Endothelial cell of umbilical vein (primary cell): ENCODE data around the gene FABP2. TPM values are rescaled to one million over a fixed set of nuclear protein-coding genes. Genes with fewer than 3 reads are reported as not detected.
"Not testable (repeated sequence)": the region's sequence is repeated elsewhere in the genome, so short reads cannot be mapped to it uniquely, and the experiment has no call there.

Experiments
- BruUV-seq: library from RNA; stranded (reverse); fragments of 400-500 nt; replicated peaks from 2 replicates; lab custom pipeline; 2021; lab: Mats Ljungman, UMichigan
- CTCF ChIA-PET: fragments of 300-600, 350-600 bp; sonication (Branson Sonifier 250); formaldehyde crosslinking; loops from one replicate; lab custom pipeline; 2021; ENCODE audit warnings: antibody characterized with exemption, inconsistent platforms; lab: Charles Lee
- POLR2A ChIA-PET: fragments of 300-600, 350-600 bp; sonication (Branson Sonifier 250); formaldehyde crosslinking; loops from one replicate; lab custom pipeline; 2021; ENCODE audit warnings: antibody characterized with exemption, inconsistent platforms; lab: Charles Lee
- DNase-seq: peaks from one replicate; pipeline ENCODE4 v3.0.0-alpha.2; 2011; ENCODE audit warnings: low read depth, low spot score
- FAIRE-seq: peaks from 2 replicates; lab custom pipeline; 2011; peaks lifted over from hg19 to GRCh38; lab: Jason Lieb, UNC
- H2AFZ ChIP-seq: 2 replicates; pipeline ENCODE4 v1.6.0; 2012; ENCODE audit warnings: low read depth, low read length, control low read depth, inconsistent platforms
- H3K27ac ChIP-seq: 2 replicates; pipeline ENCODE4 v1.5.1; 2011; ENCODE audit warnings: low read depth, mild to moderate bottlenecking, control low read depth, low read length, moderate library complexity; ENCODE audit not compliant: insufficient read depth
- H3K27me3 ChIP-seq, 2 experiments: 2 replicates each; pipeline versions ENCODE4 v1.6.0 to v1.6.1; 2011; ENCODE audit warnings: low read length in 2 of 2, mixed read lengths in 1 of 2; ENCODE audit not compliant: control insufficient read depth in 2 of 2, insufficient read depth in 2 of 2
- H3K36me3 ChIP-seq, 2 experiments: 2 replicates in 1 of 2; 3 replicates in 1 of 2; pipeline ENCODE4 v1.5.1; 2011; ENCODE audit warnings: low read length in 2 of 2, mild to moderate bottlenecking in 1 of 2, moderate library complexity in 1 of 2; ENCODE audit not compliant: control insufficient read depth in 2 of 2, insufficient read depth in 2 of 2; ENCODE audit errors: extremely low read depth in 1 of 2
- H3K4me1 ChIP-seq: 3 replicates; pipeline ENCODE4 v1.5.1; 2011; ENCODE audit warnings: mild to moderate bottlenecking, low read length; ENCODE audit not compliant: control insufficient read depth, insufficient read depth; ENCODE audit errors: extremely low read depth
- H3K4me2 ChIP-seq: 2 replicates; pipeline ENCODE4 v1.6.1; 2011; ENCODE audit warnings: low read length, control low read depth, mixed read lengths; ENCODE audit not compliant: insufficient read depth
- H3K4me3 ChIP-seq, 3 experiments: fragments of 200-600 bp in 1 of 3; sonication (generic), shearing (Covaris generic) in 1 of 3; replicated peaks in 1 of 3; 2 replicates each; pipeline ENCODE4 v1.5.1; 2011 to 2016; ENCODE audit warnings: control low read depth in 3 of 3, low read length in 3 of 3, mild to moderate bottlenecking in 2 of 3, inconsistent platforms in 1 of 3, low read depth in 1 of 3, moderate library complexity in 1 of 3; ENCODE audit not compliant: insufficient read depth in 1 of 3
- H3K79me2 ChIP-seq: 2 replicates; pipeline ENCODE4 v1.6.0; 2012; ENCODE audit warnings: low read length, inconsistent platforms; ENCODE audit not compliant: control insufficient read depth, insufficient read depth
- H3K9ac ChIP-seq: replicated peaks from 2 replicates; pipeline ENCODE3; 2011; ENCODE audit warnings: low read length, control low read depth; ENCODE audit not compliant: insufficient read depth; ENCODE audit errors: extremely low read depth
- H3K9me1 ChIP-seq: replicated peaks from 3 replicates; pipeline ENCODE4 v1.6.0; 2011; ENCODE audit warnings: mild to moderate bottlenecking, low read length; ENCODE audit not compliant: control insufficient read depth, insufficient read depth; ENCODE audit errors: extremely low read depth
- H3K9me3 ChIP-seq: replicated peaks from 2 replicates; pipeline ENCODE4 v1.5.1; 2012; ENCODE audit warnings: low read length, inconsistent platforms; ENCODE audit not compliant: control insufficient read depth, insufficient read depth
- H4K20me1 ChIP-seq: replicated peaks from 2 replicates; pipeline ENCODE3; 2011; ENCODE audit warnings: mild to moderate bottlenecking, low read length; ENCODE audit not compliant: control insufficient read depth, insufficient read depth; ENCODE audit errors: extremely low read depth
- EZH2 ChIP-seq: IDR thresholded peaks from 2 replicates; pipeline ENCODE4 v1.6.1; 2012; ENCODE audit warnings: borderline replicate concordance, low read depth, mild to moderate bottlenecking, moderate library complexity, low read length, inconsistent platforms; ENCODE audit not compliant: severe bottlenecking
- FOS ChIP-seq: IDR thresholded peaks from 2 replicates; pipeline ENCODE4 v1.6.1; 2011; ENCODE audit warnings: mild to moderate bottlenecking, low read length, moderate library complexity, borderline replicate concordance; ENCODE audit not compliant: insufficient read depth
- GATA2 ChIP-seq: IDR thresholded peaks from 2 replicates; pipeline ENCODE4 v1.7.0; 2011; ENCODE audit warnings: low read depth, mild to moderate bottlenecking, moderate library complexity, mixed read lengths, low read length; ENCODE audit not compliant: insufficient read length, insufficient read depth
- JUN ChIP-seq: IDR thresholded peaks from 2 replicates; pipeline ENCODE4 v1.6.1; 2011; ENCODE audit warnings: borderline replicate concordance, low read depth; ENCODE audit not compliant: insufficient read length, insufficient read depth
- MYC ChIP-seq: IDR thresholded peaks from one replicate; pipeline ENCODE4 v1.6.1; 2011; ENCODE audit warnings: mild to moderate bottlenecking, low read depth, low read length
- POLR2A ChIP-seq: IDR thresholded peaks from 2 replicates; pipeline ENCODE4 v1.6.1; 2012; ENCODE audit warnings: low read depth, mild to moderate bottlenecking, control low read depth, low read length
- POLR2AphosphoS5 ChIP-seq: IDR thresholded peaks from 2 replicates; pipeline ENCODE4 v1.6.1; 2012; ENCODE audit warnings: low read depth, mild to moderate bottlenecking, control low read depth, low read length, moderate library complexity; ENCODE audit not compliant: insufficient read depth
- dilution Hi-C: fragments of 300-500 bp; cut with MboI; formaldehyde crosslinking; loops from one replicate; pipeline ENCODE4 v1.15.0; 2019; ENCODE audit warnings: low sequenced_read_pairs; ENCODE audit not compliant: extremely low pct_ligation_motif_present
- intact Hi-C: fragments of 100-400 bp; cut with micrococcal nuclease; formaldehyde crosslinking; loops from one replicate; pipeline ENCODE4 v1.10.0; 2022
- polyA plus RNA-seq, 4 experiments: library from polyadenylated mRNA; depleted of rRNA in 3 of 4; stranded (reverse) in 3 of 4; unstranded in 1 of 4; fragments of >200 nt; gene quantifications; 2 replicates each; pipeline versions ENCODE4 v1.2.1 to v1.2.3, GENCODE V29; 2011 to 2012; ENCODE audit warnings: missing spikeins in 1 of 4
- total RNA-seq: library from RNA; stranded (reverse); gene quantifications from 2 replicates; pipeline ENCODE4 v1.2.3, GENCODE V29; 2021
- TF ChIP-seq, protein P1 (sequence below): IDR thresholded peaks from 2 replicates; pipeline ENCODE4 v1.6.1; 2011; ENCODE audit not compliant: insufficient read depth, insufficient read length
- TF ChIP-seq, protein P2 (sequence below), 2 donors: IDR thresholded peaks; 1 replicate in 1 of 2; 2 replicates in 1 of 2; pipeline ENCODE4 v1.5.1; 2011; ENCODE audit warnings: low read length in 2 of 2, mild to moderate bottlenecking in 2 of 2, moderate library complexity in 2 of 2, control low read depth in 1 of 2, inconsistent platforms in 1 of 2, low read depth in 1 of 2; ENCODE audit not compliant: insufficient read depth in 1 of 2; ENCODE audit errors: extremely low read depth in 1 of 2

The FABP2 gene
- total and polyA plus RNA-seq, 2 donors (not counting 3 experiments of a cell fraction or from before 2014, with no cell fraction given) = not detected

DNA sequence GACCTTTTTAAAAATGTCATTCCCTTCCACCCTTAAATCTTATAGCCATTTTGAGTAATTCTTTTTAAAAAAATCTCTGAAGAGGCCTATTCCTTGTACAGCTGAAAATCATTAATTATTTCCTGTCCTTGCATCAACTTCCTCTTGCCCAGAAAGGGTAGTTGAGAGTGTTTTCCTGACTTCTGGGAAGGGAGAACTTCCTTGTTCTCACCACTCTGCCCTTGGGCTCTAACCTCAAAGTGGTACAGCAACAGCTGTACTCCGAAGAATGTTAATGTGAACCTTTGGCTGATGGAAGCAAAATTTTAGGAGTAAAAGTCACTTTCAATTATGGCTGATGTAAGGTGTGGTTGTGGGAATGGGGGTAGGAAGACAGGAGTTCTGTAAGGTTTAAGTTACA lies 15.1 kb upstream of the FABP2 start:
- CTCF ChIA-PET = no interaction called here
- no peaks in the 10 kb centered on the region for H3K9me1 ChIP-seq
- no peak for TF ChIP-seq POLR2A
- no peak for TF ChIP-seq MYC
- no peak for TF ChIP-seq EZH2
- TF ChIP-seq, protein P1, sequence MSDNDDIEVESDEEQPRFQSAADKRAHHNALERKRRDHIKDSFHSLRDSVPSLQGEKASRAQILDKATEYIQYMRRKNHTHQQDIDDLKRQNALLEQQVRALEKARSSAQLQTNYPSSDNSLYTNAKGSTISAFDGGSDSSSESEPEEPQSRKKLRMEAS = no peak
- TF ChIP-seq JUN = no peak
- no peak for TF ChIP-seq FOS
- TF ChIP-seq, protein P2, sequence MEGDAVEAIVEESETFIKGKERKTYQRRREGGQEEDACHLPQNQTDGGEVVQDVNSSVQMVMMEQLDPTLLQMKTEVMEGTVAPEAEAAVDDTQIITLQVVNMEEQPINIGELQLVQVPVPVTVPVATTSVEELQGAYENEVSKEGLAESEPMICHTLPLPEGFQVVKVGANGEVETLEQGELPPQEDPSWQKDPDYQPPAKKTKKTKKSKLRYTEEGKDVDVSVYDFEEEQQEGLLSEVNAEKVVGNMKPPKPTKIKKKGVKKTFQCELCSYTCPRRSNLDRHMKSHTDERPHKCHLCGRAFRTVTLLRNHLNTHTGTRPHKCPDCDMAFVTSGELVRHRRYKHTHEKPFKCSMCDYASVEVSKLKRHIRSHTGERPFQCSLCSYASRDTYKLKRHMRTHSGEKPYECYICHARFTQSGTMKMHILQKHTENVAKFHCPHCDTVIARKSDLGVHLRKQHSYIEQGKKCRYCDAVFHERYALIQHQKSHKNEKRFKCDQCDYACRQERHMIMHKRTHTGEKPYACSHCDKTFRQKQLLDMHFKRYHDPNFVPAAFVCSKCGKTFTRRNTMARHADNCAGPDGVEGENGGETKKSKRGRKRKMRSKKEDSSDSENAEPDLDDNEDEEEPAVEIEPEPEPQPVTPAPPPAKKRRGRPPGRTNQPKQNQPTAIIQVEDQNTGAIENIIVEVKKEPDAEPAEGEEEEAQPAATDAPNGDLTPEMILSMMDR (IDR thresholded peaks at IDR 0.05; ENCODE audit: extremely low read depth in 1 of 2, insufficient read depth in 1 of 2, low read depth in 1 of 2, low read length in 2 of 2) = no peak
- no peak for TF ChIP-seq GATA2
- no peak for TF ChIP-seq POLR2AphosphoS5
- dilution Hi-C loops (no loop called here), intact Hi-C loops (no loop called here)
- peak; percentile 42 for DNase-seq
- H3K4me1 ChIP-seq = no peaks in the 10 kb centered on the region
- POLR2A ChIA-PET = no interaction called here
- no peak overlapping the region for H3K27ac ChIP-seq
- no peaks in the 10 kb centered on the region for H3K79me2 ChIP-seq
- H3K9me3 ChIP-seq = no peaks in the 10 kb centered on the region
- BruUV-seq = no TSS peak
- H3K27me3 ChIP-seq = no peaks in the 10 kb centered on the region
- FAIRE-seq = no peak
- H3K36me3 ChIP-seq = no peaks in the 10 kb centered on the region
- no peak overlapping the region for H3K4me3 ChIP-seq
- H2AFZ ChIP-seq = no peak overlapping the region
- H4K20me1 ChIP-seq = no peaks in the 10 kb centered on the region
- no peak overlapping the region for H3K4me2 ChIP-seq
- no peak overlapping the region for H3K9ac ChIP-seq

DNA sequence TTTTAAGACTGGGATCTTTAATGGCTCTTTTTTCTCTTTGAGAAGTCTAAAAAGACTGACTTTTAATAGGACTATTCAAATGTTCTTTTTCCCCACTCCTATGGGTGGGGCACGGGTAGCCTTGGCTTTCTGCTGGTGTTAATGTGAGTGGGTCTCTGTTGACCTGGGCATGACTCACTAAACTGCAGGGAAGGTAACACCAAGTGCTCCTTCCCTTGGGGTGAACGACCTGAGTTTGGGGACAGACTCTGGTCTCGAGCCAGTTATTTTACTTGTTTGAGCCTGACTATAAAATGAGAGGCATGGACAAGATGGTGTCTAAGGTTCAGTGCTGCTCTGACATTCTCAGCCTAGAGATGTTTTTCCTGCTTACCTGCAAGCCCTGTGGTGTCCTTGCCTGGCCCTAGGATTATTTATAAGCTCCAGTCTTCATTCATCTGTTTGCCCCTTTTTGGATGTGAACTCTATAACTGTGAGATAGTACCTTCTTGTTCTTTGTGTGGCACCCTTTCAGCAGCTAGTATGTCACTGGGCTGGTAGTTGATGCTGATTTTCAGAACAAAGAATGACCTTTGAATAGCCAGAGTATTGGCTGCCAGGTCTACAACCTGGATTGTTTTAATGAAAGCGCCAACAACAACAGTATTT lies 14.5 kb upstream of the FABP2 start:
- dilution Hi-C loops, DNase-seq, H3K9me1 ChIP-seq, H3K36me3 ChIP-seq, H3K4me2 ChIP-seq, FAIRE-seq, CTCF ChIA-PET, H3K9ac ChIP-seq, H2AFZ ChIP-seq, H3K4me1 ChIP-seq, BruUV-seq, H3K4me3 ChIP-seq, H3K27me3 ChIP-seq, H3K27ac ChIP-seq, H4K20me1 ChIP-seq, H3K79me2 ChIP-seq, H3K9me3 ChIP-seq, POLR2A ChIA-PET, intact Hi-C loops: not testable (repeated sequence)
